GM19397 (cell line): ENCODE data around the gene C5orf34.
"Not testable (repeated sequence)": the region's sequence is repeated elsewhere in the genome, so short reads cannot be mapped to it uniquely, and the experiment has no call there.

Experiments
- ATAC-seq: cut with Tn5 transposase; IDR thresholded peaks from one replicate; pipeline ENCODE4 v1.9.1; 2021; ENCODE audit warnings: mild to moderate bottlenecking, moderate library complexity; ENCODE audit not compliant: unreplicated experiment

Gene C5orf34

GRCh38 chr5:43514816-43515677, at the start of gene C5orf34:
TSS of gene C5orf34 (minus strand) at chr5:43515148. CDS start at chr5:43509339, 5,809 bp downstream.
- ATAC-seq = peak; percentile 100

GRCh38 chr5:43564289-43564850, 49.4 kb upstream of the C5orf34 start:
- no peak for ATAC-seq

GRCh38 chr5:43563321-43563720, 48.4 kb upstream of the C5orf34 start:
- ATAC-seq = no peak

GRCh38 chr5:43561356-43561755, 46.4 kb upstream of the C5orf34 start:
- ATAC-seq = no peak

GRCh38 chr5:43560128-43560527, 45.2 kb upstream of the C5orf34 start:
- no peak for ATAC-seq

- peak; percentile 83 for ATAC-seq
Measured at GRCh38 chr5:43556857-43557542, 42.1 kb upstream of the C5orf34 start, which contains the start of gene PAIP1. TSS of gene PAIP1 (minus strand) at chr5:43557077. CDS start at chr5:43556846, 231 bp downstream.

GRCh38 chr5:43556607-43556856, 41.6 kb upstream of the C5orf34 start:
- ATAC-seq = peak; percentile 92

GRCh38 chr5:43555895-43556606, 41.1 kb upstream of the C5orf34 start:
- ATAC-seq = no peak

- no peak for ATAC-seq
Measured at GRCh38 chr5:43554497-43554896, 39.5 kb upstream of the C5orf34 start.

- no peak for ATAC-seq
Measured at GRCh38 chr5:43553381-43553780, 38.4 kb upstream of the C5orf34 start.

- ATAC-seq = no peak
Measured at GRCh38 chr5:43551731-43552130, 36.8 kb upstream of the C5orf34 start.

- not testable (repeated sequence) for ATAC-seq
Measured at GRCh38 chr5:43549272-43549671, 34.3 kb upstream of the C5orf34 start.

- ATAC-seq = no peak
Measured at GRCh38 chr5:43548358-43548757, 33.4 kb upstream of the C5orf34 start.

GRCh38 chr5:43547532-43547931, 32.6 kb upstream of the C5orf34 start:
- no peak for ATAC-seq

- ATAC-seq = no peak
Measured at GRCh38 chr5:43543434-43543833, 28.5 kb upstream of the C5orf34 start.

- no peak for ATAC-seq
Measured at GRCh38 chr5:43540746-43541145, 25.8 kb upstream of the C5orf34 start.

GRCh38 chr5:43536972-43537371, 22.0 kb upstream of the C5orf34 start:
- no peak for ATAC-seq

- no peak for ATAC-seq
Measured at GRCh38 chr5:43533646-43534045, 18.7 kb upstream of the C5orf34 start.

GRCh38 chr5:43530648-43531047, 15.7 kb upstream of the C5orf34 start:
- ATAC-seq = no peak

- no peak for ATAC-seq
Measured at GRCh38 chr5:43523662-43524072, 8.7 kb upstream of the C5orf34 start.

- ATAC-seq = no peak
Measured at GRCh38 chr5:43520615-43521014, 5.7 kb upstream of the C5orf34 start.
